ENCODE measurements around the gene SLC19A1. TPM values are rescaled to one million over a fixed set of nuclear protein-coding genes. Genes with fewer than 3 reads are reported as not detected.

Gene SLC19A1
- total RNA-seq, 1 donor from 2014 or later, result 19.3 TPM

DNA sequence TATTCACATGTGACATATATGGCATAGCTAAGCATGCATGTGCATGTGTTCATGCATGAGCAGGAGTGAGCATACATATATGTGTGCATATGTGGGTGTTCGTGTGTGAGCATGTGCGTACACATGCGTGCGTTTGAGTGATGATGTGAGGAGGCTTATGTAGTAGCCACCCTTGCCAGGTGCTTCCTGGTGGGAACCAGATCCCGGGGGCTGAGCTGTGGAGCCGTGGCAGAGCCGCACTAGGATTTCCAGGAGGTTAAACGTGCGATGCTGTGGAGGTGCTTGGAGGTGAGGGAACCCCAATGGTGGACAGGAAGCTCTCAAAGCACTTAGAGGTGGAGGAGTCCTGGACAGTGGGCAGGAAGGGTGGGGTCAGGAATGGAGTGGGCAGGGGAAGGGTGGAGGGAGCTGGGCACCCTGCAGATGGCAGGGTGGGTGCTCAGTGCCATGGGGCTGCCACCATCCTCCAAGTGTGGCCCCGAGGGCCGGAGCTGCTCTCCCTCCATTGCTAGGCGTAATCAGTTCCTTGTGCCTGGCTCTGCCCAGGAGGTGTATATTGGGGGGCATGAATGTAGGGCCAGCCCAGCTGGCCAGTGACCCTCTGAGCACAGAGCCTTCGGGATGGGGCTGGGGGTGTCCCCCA lies 88.8 kb downstream of the SLC19A1 start:
- TF ChIP-seq CTCF (conservative IDR thresholded peaks at IDR 0.05; ENCODE audit: low read depth, low read length), result no peak
- no peak for DNase-seq (ENCODE audit: low read depth)

DNA sequence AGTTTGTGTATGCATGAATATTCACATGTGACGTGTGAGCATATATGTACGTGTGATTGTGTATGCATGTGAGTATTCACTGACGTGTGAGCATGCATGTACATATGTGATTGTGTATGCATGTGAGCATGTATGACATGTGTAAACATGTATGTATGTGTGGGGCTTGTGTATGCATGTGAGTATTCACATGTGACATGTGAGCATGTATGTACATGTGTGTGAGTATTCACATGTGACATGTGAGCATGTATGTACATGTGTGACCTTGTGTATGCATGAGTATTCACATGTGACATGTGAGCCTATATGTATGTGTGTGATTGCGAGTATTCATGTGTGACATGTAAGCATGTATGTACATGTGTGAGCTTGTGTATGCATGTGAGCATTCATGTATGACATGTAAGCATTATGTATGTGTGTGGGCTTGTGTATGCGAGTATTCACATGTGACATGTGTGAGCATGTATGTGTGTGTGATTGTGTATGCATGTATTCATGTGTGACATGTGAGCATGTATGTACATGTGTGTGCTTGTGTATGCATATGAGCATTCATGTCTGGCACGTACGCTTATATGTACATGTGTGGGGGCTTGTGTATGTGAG lies 89.4 kb downstream of the SLC19A1 start:
- H3K4me3 ChIP-seq (ENCODE audit: low read depth, low read length), result no peak overlapping the region
- TF ChIP-seq CTCF (conservative IDR thresholded peaks at IDR 0.05; ENCODE audit: low read depth, low read length), result no peak
- no peak for DNase-seq (ENCODE audit: low read depth)

More for the DNA sequence above, 88.8 kb downstream of the SLC19A1 start:
- H3K4me3 ChIP-seq (ENCODE audit: low read depth, low read length), result no peak overlapping the region

DNA sequence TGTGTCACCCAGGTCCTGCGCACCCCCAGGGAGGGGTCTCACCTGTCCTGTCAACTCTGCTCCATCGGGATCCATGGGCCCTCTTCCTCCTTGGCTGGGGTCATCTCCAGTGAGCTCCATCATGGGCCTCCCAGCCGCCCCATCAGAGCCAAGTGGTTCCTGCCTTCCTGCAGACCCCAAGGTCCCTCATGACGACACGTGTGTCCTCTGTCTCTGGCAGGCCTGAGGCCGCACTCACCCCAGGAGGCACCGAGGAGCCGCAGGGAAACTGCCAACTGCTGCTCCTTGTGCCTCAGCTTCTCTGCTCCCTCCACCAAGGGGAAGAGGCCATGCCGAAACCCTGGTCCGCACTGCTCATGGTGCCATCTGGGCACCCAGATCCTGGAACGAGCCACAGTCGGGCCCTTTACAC lies 90.5 kb downstream of the SLC19A1 start:
- no peak for TF ChIP-seq CTCF (conservative IDR thresholded peaks at IDR 0.05; ENCODE audit: low read depth, low read length)
- no peak overlapping the region for H3K4me3 ChIP-seq (ENCODE audit: low read depth, low read length)

GRCh38 chr21:45451091-45451740 lies 91.0 kb downstream of the SLC19A1 start:
- DNase-seq (ENCODE audit: low read depth), result no peak
- no peak for TF ChIP-seq CTCF (conservative IDR thresholded peaks at IDR 0.05; ENCODE audit: low read depth, low read length)
- no peak overlapping the region for H3K4me3 ChIP-seq (ENCODE audit: low read depth, low read length)

More for the DNA sequence above, 90.5 kb downstream of the SLC19A1 start:
- DNase-seq (ENCODE audit: low read depth), result no peak

GRCh38 chr21:45450423-45451090 lies 91.7 kb downstream of the SLC19A1 start:
- H3K4me3 ChIP-seq (ENCODE audit: low read depth, low read length), result no peak overlapping the region
- DNase-seq (ENCODE audit: low read depth), result no peak
- no peak for TF ChIP-seq CTCF (conservative IDR thresholded peaks at IDR 0.05; ENCODE audit: low read depth, low read length)

DNA sequence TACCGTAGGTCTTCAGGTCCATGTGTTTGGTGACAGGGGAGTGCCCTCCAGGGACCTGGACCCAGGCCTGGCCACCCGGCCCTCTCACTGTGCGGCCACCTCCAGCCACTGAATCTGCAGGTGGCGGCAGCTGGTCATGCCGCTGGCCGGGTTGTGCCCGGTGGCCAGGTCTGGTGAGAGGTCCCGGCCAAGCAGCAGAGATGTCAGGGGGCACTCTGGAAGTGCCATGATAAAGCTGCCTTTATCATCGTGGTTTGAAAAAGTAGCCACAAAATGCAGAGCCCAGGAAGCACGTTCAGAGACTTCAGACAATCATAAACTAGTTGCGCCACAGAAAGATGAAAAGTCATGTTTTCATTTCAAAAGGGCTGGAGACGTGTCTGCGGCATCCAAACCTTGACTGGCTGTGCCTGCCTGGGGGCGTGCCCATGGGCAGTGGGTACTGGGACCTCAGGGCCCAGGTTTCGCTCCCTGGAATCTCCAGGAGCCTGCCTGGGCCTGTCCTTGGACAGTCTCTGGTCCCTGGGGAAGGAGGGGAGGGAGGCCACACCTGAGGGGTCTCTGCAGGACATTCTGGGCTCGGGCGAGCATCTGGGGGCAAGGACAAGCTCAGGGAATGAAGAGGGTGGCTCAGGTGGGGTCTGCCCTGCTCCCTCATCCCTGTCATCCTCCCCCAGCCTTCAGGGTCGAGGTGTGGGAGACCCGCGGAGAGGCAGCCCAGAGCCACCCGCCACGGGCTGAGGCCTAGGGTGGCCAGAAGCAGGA lies 92.4 kb downstream of the SLC19A1 start:
- no peak for DNase-seq (ENCODE audit: low read depth)

More for the DNA sequence above, 92.4 kb downstream of the SLC19A1 start:
- H3K4me3 ChIP-seq (ENCODE audit: low read depth, low read length), result no peak overlapping the region
- no peak for TF ChIP-seq CTCF (conservative IDR thresholded peaks at IDR 0.05; ENCODE audit: low read depth, low read length)
